SJSA1 (cell line): ENCODE results near the gene PRDM2. TPM values are rescaled to one million over a fixed set of nuclear protein-coding genes. Genes with fewer than 3 reads are reported as not detected.

ENCODE experiments used
- DNase-seq, 2 experiments: peaks; one replicate each; pipeline ENCODE4 v3.0.0-alpha.2; 2015 to 2020; ENCODE audit warnings: low spot score in 2 of 2, low read depth in 1 of 2
- H3K27ac ChIP-seq: fragments of 250-450 bp; sonication (Bioruptor Pico); 2 replicates; pipeline ENCODE4 v1.5.1; 2020; ENCODE audit warnings: mild to moderate bottlenecking, moderate library complexity
- H3K27me3 ChIP-seq: fragments of 250-450 bp; sonication (Bioruptor Pico); replicated peaks from 2 replicates; pipeline ENCODE4 v1.5.1; 2020; ENCODE audit warnings: mild to moderate bottlenecking, moderate library complexity
- H3K36me3 ChIP-seq: fragments of 250-450 bp; sonication (Bioruptor Pico); 2 replicates; pipeline ENCODE4 v1.5.1; 2020; ENCODE audit warnings: mild to moderate bottlenecking
- H3K4me1 ChIP-seq: fragments of 250-450 bp; sonication (Bioruptor Pico); replicated peaks from 2 replicates; pipeline ENCODE4 v1.6.1; 2021; ENCODE audit warnings: mild to moderate bottlenecking
- H3K4me3 ChIP-seq: fragments of 250-450 bp; sonication (Bioruptor Pico); 2 replicates; pipeline ENCODE4 v1.5.1; 2020; ENCODE audit warnings: mild to moderate bottlenecking
- H3K9me3 ChIP-seq: fragments of 250-450 bp; sonication (Bioruptor Pico); replicated peaks from 2 replicates; pipeline ENCODE4 v1.5.1; 2020; ENCODE audit warnings: mild to moderate bottlenecking
- total RNA-seq: library from RNA; depleted of rRNA; stranded (reverse); fragments of >200 nt; shearing (Covaris generic); gene quantifications from 2 replicates; pipeline ENCODE4 v1.2.3, GENCODE V29; 2014; rRNA removed

Gene PRDM2
- total RNA-seq, 1 experiment from 2014 or later = 13.9 TPM

GRCh38 chr1:13867603-13868002, 167.6 kb downstream of the PRDM2 start:
- Histone ChIP-seq H3K27me3 (no peaks in the 10 kb centered on the region), H3K4me1 (no peaks in the 10 kb centered on the region), H3K9me3 (no peaks in the 10 kb centered on the region), H3K4me3 (no peak overlapping the region), H3K27ac (no peak overlapping the region), H3K36me3 (no peaks in the 10 kb centered on the region)
- DNase-seq = no peak

GRCh38 chr1:13869172-13869797, 169.3 kb downstream of the PRDM2 start:
- H3K27ac ChIP-seq = no peak overlapping the region
- no peaks in the 10 kb centered on the region for H3K36me3 ChIP-seq
- no peak for DNase-seq
- no peaks in the 10 kb centered on the region for H3K27me3 ChIP-seq
- no peak overlapping the region for H3K4me3 ChIP-seq
- H3K4me1 ChIP-seq = no peaks in the 10 kb centered on the region
- H3K9me3 ChIP-seq = no peaks in the 10 kb centered on the region

- no peak for DNase-seq
- no peaks in the 10 kb centered on the region for H3K9me3 ChIP-seq
- H3K4me1 ChIP-seq = no peaks in the 10 kb centered on the region
Observed at GRCh38 chr1:13871413-13871812, 171.4 kb downstream of the PRDM2 start.

GRCh38 chr1:13871886-13872285, 171.9 kb downstream of the PRDM2 start:
- Histone ChIP-seq H3K36me3 (no peaks in the 10 kb centered on the region), H3K4me1 (no peaks in the 10 kb centered on the region), H3K27ac (no peak overlapping the region), H3K27me3 (no peaks in the 10 kb centered on the region), H3K4me3 (no peak overlapping the region), H3K9me3 (no peaks in the 10 kb centered on the region)
- no peak for DNase-seq

More at GRCh38 chr1:13871413-13871812, 171.4 kb downstream of the PRDM2 start:
- Histone ChIP-seq H3K4me3 (no peak overlapping the region), H3K27ac (no peak overlapping the region), H3K36me3 (no peaks in the 10 kb centered on the region), H3K27me3 (no peaks in the 10 kb centered on the region)

GRCh38 chr1:13873032-13873431, 173.0 kb downstream of the PRDM2 start:
- Histone ChIP-seq H3K4me3 (no peak overlapping the region), H3K9me3 (no peaks in the 10 kb centered on the region), H3K27ac (no peak overlapping the region), H3K4me1 (no peaks in the 10 kb centered on the region), H3K27me3 (no peaks in the 10 kb centered on the region), H3K36me3 (no peaks in the 10 kb centered on the region)
- DNase-seq = no peak

Other genes with a start within 250 kb of the PRDM2 start
- gene LRRC38, start 186.2 kb upstream of the PRDM2 start, total RNA-seq = not detected in 2 replicates
- gene PDPN, start 116.4 kb upstream of the PRDM2 start, total RNA-seq = 36.0 and 43.8 TPM in 2 replicates